Fibroblast of skin of abdomen (primary cell): Measurements from ENCODE around the gene PDE7B.

Experiments
- DNase-seq: peaks from one replicate; pipeline ENCODE4 v3.0.0-alpha.2; 2013

The PDE7B gene

DNA sequence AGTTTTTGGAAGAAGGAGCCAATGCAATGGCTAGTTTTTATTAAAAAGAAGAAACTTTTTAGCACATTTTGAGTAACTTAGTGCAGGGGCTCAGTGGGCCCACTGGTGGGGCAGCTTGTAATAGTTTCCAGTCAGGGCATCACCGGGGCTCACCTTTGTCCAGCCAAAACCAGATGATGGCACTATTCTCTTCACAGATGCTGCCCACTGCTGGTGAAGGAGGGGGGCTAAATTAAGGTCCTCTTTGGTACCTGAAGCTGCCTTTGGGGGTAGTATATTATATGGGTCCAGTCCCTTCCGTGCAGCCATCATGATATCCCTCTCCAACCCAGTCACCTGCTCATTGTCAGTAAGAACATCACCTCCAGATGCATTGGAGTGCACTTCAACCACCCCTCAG, 182.9 kb downstream of the PDE7B start:
- DNase-seq = no peak

DNA sequence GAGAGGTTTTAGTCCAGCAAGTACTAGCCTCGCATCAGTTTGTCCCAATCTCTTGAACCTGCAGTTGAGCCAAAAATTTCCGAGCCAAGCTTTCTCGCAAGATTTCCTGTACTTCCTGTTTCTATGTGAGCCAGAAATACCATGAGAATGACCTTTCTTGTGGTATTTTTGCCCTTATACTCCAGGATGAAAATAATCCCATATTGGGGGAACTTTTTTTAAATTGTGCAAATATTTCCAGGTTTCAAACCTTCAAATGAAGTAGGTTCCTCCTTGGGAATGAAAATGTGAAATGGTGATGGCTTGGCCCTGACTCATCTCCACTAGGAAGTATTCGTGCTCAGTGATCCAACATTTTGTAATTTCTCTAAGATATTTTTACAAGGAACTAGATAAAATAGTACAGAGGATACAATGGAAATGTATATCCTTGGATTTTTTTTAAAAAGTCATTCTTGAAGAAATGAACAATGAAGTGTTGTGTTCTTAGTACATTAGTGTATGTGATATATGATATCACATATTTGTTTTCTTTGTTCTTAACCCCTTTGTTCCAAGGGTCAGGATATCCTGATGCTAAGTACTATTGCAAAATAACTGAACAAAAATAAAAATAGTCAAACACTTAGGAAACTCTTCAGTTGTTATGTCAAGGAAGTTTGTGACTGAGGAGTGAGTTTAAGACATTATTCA, 184.0 kb downstream of the PDE7B start:
- DNase-seq = peak; percentile 55

DNA sequence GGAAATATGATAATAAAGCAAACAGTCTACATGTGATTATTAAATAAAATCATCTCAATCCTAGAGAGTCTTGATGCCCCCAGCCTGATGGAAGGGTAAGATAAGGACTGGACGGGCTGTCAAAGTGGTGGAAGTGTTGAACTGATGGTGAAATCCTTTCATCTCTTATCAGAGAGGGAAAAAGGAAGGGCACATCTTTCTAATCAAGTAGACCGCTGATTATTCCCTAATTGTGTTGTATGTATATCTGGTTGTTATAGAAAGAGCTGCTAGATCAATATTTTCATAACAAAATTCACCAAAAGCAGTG, 184.5 kb downstream of the PDE7B start:
- no peak for DNase-seq

DNA sequence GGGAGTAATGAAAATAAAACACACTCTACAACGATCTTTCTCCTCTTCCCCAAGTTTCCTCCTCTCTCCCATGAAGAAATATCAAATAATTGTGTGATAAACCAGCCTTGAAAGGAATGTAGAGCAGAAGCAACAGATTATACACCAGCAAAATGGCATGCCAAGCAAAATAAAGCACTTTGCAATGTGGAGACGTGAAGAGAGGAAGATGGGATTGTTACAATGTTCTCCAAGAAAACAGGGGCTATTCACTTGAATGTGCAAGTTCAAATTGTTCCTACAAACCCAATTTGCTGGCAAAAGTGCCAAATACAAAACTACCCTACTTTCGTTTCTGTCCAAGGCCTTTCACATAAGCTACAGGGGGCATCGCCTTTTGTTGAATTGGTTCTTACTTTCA, 185.1 kb downstream of the PDE7B start:
- DNase-seq = no peak

DNA sequence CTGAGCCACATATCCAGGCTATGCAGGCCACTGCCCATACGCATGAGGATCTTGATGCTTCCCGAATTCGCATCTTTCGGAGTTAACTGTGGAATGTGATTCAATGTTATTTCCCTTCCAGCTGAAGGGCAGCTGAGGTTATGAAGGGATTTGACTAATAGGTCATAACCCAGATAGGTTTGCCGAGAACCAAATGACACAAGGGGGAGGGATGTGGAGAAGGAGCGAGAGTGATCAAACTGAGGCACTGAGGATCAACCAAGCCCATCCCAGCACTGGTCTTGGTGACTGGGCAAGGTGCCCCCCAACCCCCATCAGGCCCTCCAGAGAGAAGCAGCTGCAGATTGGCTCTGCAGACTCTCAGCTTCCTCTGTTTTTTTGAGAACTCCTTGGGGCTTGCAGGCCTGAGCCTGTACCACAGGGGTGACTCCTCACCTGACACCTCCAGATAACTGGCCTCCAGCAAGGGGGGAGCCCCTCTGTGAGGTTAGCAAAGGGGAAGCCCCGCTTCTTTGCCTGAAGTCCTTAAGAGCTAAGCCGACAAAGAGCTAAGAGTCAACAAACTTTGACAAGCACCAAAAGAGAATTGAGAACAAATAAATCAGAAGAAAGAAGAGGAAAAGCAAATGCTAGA, 185.9 kb downstream of the PDE7B start:
- peak; percentile 34 for DNase-seq

DNA sequence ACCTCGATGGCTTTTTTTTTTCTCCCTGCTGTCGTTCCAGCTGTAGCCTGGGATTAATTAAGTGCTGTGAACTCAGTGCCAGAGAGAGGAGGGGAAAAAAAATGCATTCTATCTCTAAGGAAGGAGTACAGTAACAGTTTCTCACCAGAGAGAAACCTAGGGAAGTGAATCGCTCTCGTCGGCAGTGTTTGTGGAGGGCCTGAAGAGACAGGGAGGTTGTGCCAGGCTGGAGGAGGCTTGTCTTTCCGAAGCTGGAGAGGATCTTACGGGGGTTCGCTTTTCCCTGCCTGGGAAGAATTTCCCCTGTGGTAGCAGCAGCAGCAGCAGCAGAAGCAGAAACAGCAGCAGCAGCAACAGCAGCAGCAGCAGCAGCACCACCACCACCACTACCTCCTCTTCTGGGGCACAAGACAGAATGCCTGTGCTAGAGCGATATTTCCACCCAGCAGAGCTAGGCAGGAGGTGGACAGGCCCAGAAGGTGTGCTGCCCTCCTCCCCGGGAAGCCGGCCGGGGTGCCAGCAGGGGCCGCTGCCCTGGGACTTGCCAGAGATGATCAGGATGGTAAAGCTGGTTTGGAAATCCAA, 186.5 kb downstream of the PDE7B start:
- DNase-seq = peak; percentile 85

DNA sequence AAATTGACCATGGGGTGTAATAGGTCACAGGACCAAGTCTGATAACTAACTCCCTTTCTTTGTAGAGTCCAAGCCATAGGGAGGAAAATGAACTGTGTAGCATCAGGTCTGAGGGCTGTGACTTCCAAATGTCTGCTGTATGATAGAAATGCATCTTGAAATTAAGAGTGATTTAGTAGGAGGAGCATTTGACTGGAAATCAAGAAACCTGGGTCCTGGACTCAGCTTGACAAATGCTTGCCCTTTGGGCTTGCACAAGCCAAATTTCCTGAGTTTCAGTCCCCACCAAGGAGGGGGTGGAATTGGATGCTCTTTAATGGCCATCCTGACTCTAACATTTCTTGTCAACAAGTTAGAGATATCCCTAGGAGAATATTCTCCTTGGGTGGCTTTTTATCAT, 187.0 kb downstream of the PDE7B start:
- no peak for DNase-seq

DNA sequence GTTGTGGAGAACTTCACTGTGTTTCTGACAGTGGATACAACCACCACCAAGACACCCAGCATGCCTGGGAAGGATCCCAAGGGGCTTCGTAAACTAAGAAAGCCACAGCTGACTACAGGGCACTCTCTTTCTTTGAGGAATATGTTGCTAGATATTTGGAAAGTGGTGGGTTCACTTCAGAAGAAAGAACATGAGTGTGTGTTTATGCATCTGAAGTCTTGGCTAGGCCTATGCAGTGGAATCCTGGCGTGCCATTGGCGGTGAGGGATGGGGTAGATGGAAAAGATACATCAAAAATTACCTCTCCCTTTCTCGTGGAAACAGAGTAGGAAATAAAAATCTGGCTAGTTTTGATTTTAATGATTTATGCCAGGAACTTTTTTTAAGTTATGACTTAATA, 187.7 kb downstream of the PDE7B start:
- peak; percentile 32 for DNase-seq

DNA sequence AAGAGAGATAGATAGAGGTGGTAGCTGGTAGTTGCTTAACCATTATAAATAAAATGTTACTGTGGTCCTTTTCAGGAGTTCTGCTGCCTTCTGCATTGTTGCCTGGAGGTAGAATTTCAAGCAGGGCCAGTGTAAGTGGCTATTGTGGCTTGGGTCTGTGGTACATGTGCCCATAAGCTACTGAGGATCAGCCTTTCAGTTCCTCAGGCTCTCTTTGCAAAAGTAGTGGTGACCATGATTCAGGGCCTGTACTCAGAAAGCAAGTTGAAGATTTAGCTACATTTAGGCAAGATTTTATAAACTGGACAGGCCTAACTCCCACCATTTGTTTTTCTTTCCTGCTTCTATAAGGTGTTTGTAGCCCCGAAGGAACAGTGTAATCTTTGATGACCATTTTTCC, 199.0 kb downstream of the PDE7B start:
- no peak for DNase-seq

DNA sequence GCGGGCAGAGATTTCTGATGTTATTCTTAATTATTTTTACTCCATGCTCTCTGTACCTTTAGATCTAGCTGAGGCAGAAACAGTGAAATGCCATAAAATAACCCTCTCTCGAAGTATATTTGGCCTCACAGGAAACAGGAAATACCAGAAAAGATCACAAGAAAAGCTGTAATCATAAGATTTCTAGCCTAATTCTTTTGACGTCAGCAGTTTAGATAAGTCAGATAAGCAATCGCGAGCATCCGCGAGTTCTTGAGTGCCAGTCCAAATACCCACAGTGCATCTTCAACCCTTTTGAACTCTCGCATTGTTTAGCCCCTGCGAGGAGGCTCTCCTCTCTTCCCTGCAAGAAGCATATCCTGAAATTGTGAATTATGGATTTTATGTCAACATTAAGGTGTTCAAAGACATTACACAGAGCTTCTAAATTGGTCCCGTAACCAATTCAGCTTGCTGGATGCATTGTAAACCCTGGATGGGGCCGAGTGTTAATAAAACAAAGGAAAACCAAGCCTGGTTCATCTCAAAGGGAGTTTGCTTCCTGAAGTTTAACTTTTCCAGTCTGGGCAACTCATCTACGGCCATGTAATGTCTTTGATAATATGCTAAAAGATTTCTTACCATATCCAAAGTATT, 199.8 kb downstream of the PDE7B start:
- peak; percentile 61 for DNase-seq

DNA sequence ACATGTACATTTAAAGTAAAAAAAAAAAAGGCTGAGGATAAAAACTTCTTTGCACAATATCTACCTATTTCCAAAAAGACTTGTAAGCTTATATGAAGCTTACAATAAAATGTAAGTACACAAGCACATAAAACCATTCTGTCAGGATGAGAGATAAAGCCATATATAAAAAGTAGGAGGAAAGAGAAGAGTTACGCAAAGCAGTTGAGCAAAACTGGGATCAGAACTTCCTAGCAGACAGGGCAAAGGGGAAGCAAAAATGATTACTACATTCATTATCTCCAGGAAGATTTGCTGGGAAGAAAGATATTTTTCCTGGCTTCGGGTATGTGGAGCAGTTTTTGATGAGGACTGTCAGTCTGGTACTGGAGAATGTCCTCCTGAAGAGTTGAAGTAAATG, 200.5 kb downstream of the PDE7B start:
- no peak for DNase-seq

DNA sequence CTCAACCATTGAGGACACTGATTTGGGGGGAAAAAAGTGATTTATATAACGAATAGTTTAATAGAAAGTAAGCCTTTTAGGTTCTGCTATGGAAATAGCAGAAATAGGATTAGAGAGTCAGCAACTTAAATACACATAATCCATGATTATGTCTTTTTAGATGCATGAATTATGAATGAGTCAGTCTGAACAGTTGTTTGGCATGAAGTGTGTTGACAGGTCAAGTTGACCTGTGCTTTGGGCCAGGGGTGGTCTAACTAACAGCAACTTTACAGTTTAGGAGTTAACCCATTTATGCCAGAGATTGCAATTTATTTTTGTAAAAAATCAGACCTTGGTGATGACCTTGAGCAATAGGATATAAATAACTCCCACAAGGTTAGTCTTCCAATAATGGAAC, 207.4 kb downstream of the PDE7B start:
- DNase-seq = no peak

DNA sequence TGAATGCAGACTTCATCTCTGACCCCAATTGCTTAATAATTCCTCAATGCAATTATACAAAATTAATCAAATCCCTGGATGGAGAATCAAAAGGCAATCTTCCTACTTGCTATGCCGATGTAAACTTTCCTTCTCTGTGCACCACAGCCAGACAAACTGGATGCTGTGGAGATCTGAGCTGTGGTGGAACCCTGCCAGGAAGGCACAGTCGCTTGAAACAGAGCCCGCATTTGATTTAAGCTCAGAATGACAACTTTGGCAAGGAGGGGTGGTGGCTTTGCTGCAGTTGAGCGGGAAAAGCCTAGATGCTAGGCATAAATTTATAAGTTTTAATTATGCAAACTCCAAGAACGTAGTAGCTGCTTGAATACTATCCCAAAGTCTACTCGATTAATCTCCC, 207.8 kb downstream of the PDE7B start:
- DNase-seq = peak; percentile 13

DNA sequence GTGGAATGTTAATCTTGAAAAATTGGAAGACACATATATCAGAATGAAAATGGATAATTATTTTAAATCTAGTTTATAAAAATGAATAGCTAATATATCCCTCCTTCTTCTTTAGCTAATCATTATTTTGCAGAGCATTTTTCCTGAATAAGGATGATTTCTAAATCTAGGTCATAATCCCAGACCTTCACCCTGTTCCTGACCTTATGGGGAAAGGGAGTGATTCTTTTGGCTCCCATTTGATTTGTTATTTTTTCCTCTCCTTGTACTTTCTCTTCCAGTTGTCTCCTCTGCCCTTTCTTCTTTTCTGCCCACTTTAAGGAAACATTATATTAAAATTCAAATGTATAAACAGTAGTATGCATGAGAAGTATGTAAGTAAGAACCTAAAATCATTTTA, 208.6 kb downstream of the PDE7B start:
- DNase-seq = no peak

DNA sequence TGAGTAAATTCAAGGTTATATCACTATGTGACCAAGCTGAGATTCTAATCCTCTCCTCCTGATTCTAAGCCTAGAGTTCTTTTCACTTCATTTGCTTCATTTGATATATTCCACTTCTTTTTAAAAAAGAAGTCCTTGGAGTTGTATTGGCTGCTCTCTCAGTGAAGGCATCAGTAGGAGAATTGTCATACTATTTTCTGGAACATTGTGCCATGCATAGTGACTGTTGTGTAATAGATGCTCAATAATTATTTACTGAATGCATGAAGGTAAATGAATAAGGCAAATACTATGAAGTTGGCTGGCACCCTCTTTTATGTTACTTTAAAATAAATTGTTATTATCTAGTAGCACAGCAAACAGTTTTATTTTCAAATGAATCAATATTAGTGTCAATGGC, 209.3 kb downstream of the PDE7B start:
- no peak for DNase-seq

DNA sequence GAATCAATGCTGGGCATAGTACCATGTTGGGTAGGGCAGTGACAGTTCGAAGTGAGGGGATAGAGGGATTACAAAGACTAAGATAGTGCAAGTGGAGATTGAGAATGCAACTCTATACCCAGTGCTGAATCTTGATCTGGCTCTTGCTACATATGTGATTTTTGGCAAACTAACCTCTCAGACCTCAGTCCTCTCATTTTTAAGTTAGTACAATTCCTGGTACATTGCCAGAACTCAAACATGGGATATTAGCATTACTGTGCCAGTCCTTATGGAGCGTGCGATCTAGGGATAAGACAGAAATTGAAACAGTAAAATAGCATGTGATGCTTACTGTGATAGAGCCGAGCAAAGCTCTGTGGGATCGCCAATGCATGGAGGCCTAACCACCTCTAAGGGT, 210.2 kb downstream of the PDE7B start:
- DNase-seq = no peak

DNA sequence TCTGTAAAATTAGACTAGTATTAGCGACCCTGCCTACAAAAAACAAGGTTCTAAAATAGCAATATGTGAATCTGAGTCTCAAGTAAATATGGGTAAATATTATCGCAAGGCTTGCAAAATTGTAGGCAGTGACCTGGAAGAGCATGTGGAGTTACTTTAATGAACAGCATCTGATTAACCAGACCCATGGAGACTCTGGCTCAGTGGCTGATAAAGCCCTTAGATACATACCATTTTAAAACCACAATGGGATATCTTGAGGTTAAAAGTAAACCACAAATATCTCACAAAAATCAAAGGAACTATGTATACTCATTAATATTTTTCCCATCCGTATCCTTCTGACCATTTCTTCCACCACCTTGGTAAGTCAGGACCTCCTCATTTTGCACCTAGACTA, 211.6 kb downstream of the PDE7B start:
- DNase-seq = peak; percentile 83

DNA sequence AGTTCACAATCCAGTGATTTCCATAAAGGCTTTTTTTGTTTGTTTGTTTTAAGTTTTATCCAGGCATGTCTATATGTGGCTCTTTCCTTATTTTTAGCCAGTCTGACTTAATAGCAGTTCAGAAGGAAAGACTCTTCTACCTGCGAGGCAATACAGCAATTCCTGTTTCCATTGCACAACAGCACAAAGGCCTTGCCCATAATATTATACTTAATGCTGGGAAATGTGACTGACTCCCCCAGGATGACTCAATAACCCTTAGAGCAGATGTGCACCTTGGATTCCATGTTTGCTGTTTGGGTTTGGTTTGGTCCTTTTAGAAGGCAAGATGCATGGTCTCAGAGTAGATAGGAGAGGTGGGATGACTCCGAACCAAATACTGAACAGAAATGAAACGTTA, 214.5 kb downstream of the PDE7B start:
- DNase-seq = no peak

DNA sequence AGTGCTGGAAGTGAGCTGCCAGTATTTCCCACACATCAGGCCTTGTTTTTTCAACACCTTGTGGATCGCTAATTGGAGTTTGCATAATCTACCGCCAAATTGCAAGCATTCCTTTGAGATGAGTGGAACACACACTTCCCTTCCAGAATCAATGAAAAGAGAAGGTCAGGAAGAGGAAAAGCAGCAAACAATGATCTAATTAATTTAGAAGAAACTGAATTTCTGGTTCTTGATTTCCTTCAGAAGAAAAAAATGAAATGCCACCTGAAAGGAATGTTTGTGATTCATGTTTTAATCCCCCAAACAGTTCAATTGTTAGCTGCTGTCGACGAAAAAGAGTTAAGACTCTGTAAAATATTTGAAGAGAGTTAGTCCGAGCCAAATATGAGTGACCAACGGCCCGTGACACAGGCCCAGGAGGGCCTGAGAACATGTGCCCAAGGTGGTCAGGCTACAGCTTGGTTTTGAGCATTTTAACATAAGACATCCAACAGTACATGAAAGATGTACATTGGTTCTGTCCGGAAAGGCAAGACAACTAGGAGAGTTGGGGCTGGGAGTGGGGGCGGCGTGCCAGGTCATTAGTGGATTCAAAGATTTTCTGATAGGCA, 216.3 kb downstream of the PDE7B start:
- peak; percentile 77 for DNase-seq

DNA sequence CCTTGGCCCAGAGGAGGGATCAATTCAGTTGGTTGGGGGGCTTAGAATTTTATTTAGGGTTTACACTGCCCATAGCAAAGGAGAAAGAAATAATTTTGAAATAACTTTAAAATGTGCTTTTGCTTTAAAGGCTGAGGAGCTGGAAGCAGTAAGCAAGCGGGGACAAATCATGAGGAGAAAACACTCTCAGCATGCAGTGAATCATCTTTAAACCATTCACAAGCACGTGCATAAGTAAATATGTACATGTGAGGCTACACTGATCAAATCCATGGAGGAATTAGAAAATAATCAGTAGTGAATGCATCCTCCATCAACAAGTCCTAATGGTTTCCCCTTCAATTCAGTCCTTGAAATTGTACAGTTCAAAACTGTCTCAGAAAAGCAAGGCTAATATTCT, 217.6 kb downstream of the PDE7B start:
- DNase-seq = peak; percentile 84

DNA sequence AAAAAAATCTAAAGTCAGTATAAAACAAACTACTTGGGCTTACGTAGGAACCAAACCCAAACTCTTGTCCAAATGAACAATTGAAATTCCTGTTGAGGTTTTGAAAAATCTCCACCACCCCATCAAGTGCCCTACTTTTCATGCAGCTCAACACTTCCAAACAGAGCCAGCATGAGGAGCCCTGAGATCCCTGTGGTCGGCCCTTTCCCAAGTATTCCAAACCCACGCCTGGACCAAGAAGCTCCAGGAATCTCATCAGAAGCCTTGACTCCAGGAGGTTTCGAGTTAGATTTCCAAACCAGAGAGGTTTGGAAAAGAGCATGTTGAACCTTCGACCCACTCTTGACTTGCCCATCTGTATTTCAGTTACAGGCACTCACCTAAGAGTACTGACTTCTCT, 219.3 kb downstream of the PDE7B start:
- DNase-seq = no peak

DNA sequence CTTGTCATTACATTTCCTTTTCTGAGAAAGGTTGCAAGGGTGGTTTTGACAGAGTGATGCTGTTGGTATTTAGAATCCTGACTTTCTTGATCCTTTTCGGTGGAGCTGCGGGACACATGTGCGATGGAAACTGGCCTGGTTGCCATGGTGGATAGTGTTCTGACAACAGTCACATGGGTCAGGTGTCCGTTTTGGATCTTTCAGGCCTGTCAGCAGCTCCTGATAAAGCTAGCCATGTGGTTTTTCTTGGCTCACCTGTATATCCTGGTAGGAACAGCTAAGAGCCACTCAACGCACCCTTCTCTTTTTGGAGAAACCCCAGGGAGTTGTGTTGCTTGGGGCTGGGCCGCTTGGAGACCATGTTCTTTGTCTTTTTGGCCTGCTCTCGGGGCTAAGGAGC, 221.2 kb downstream of the PDE7B start:
- DNase-seq = no peak

DNA sequence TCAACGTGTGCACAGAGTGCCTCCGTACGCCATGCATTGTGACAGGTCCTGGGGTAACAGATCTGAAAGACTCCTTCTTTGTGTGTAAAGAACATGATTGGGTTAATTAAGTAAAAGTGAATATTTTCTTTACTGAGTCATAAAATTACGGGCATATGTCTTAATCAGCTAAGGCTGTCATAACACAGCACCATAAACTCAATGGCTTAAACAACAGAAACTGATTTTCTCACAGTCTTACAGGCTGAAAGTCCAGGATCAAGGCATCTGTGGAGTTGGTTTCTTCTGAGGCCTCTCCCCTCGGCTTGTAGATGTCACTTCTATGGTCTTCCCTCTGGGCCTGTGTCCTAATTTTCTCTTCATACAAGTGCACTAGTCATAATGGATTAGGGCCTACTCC, 221.7 kb downstream of the PDE7B start:
- DNase-seq = peak; percentile 49

DNA sequence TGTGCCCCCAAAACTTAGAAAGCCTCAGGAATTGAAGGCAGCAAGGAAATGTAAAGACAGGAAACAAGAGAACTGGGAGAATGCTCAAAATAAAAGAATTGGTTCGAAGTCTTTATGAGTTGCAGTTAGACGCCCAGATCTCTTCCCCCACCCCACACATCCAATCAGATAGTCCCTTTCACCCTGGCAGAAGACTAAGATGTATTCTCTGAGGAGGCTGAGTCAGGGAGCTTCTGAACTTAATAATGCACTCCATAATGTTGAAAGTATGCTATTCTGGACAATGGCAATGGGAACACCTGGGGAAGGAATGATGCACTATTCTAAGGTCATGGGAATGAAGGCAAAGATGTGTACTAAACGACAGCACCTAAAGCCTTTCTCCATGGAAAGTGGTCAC, 225.0 kb downstream of the PDE7B start:
- DNase-seq = peak; percentile 72
